ENCODE data around the gene MRPL32.

MRPL32 gene

GRCh38 chr7:42953994-42954393 lies 21.8 kb downstream of the MRPL32 start:
- no peak overlapping the region for H3K4me3 ChIP-seq (ENCODE audit: low read length)
- no peak overlapping the region for H3K4me2 ChIP-seq (ENCODE audit: low read depth, low read length)
- no peaks in the 10 kb centered on the region for H3K9me2 ChIP-seq (replicated peaks; ENCODE audit: insufficient read depth, low read length)
- no peaks in the 10 kb centered on the region for H3K79me2 ChIP-seq (ENCODE audit: low read length)
- H3F3A ChIP-seq (ENCODE audit: insufficient read depth, low read length) = no peaks in the 10 kb centered on the region
- no peak overlapping the region for H3K9ac ChIP-seq (ENCODE audit: low read length)
- DNase-seq = no peak
- no peaks in the 10 kb centered on the region for H4K20me1 ChIP-seq (ENCODE audit: insufficient read depth, low read length)
- no peaks in the 10 kb centered on the region for H3K27me3 ChIP-seq (replicated peaks; ENCODE audit: insufficient read depth, low read length)
- H3K4me1 ChIP-seq (ENCODE audit: low read length) = no peaks in the 10 kb centered on the region
- no peaks in the 10 kb centered on the region for H3K36me3 ChIP-seq (replicated peaks; ENCODE audit: insufficient read depth, low read length)
- no peak overlapping the region for H2AFZ ChIP-seq (ENCODE audit: low read length)
- TF ChIP-seq EZH2phosphoT487 (IDR thresholded peaks at IDR 0.05; ENCODE audit: low read length) (no peak), CTCF (IDR thresholded peaks at IDR 0.05; ENCODE audit: low read length) (no peak), EZH2 (optimal IDR thresholded peaks at IDR 0.05; ENCODE audit: low read depth, low read length) (no peak)
- no peak overlapping the region for H3K27ac ChIP-seq (ENCODE audit: low read length)
- H3K9me3 ChIP-seq (replicated peaks; ENCODE audit: insufficient read depth, low read length) = no peaks in the 10 kb centered on the region

- Histone ChIP-seq H3K4me2 (ENCODE audit: low read depth, low read length) (no peak overlapping the region), H3K4me3 (ENCODE audit: low read length) (no peak overlapping the region), H2AFZ (ENCODE audit: low read length) (no peak overlapping the region), H3K79me2 (ENCODE audit: low read length) (no peaks in the 10 kb centered on the region), H4K20me1 (ENCODE audit: insufficient read depth, low read length) (no peaks in the 10 kb centered on the region), H3F3A (ENCODE audit: insufficient read depth, low read length) (no peaks in the 10 kb centered on the region), H3K27me3 (replicated peaks; ENCODE audit: insufficient read depth, low read length) (no peaks in the 10 kb centered on the region), H3K9me3 (replicated peaks; ENCODE audit: insufficient read depth, low read length) (no peaks in the 10 kb centered on the region), H3K36me3 (replicated peaks; ENCODE audit: insufficient read depth, low read length) (no peaks in the 10 kb centered on the region), H3K27ac (ENCODE audit: low read length) (no peak overlapping the region), H3K9me2 (replicated peaks; ENCODE audit: insufficient read depth, low read length) (no peaks in the 10 kb centered on the region), H3K9ac (ENCODE audit: low read length) (no peak overlapping the region), H3K4me1 (ENCODE audit: low read length) (peaks cover 5% of the 10 kb centered on the region; the same call in 1 of the 2 replicates)
- DNase-seq = no peak
- TF ChIP-seq EZH2phosphoT487 (IDR thresholded peaks at IDR 0.05; ENCODE audit: low read length) (no peak), CTCF (IDR thresholded peaks at IDR 0.05; ENCODE audit: low read length) (no peak), EZH2 (optimal IDR thresholded peaks at IDR 0.05; ENCODE audit: low read depth, low read length) (no peak)
Measured at GRCh38 chr7:42956062-42956461, 23.9 kb downstream of the MRPL32 start.

- no peak for TF ChIP-seq CTCF (IDR thresholded peaks at IDR 0.05; ENCODE audit: low read length)
- TF ChIP-seq EZH2phosphoT487 (IDR thresholded peaks at IDR 0.05; ENCODE audit: low read length) = no peak
- no peak for TF ChIP-seq EZH2 (optimal IDR thresholded peaks at IDR 0.05; ENCODE audit: low read depth, low read length)
- no peak overlapping the region for H3K4me2 ChIP-seq (ENCODE audit: low read depth, low read length)
- no peaks in the 10 kb centered on the region for H3K79me2 ChIP-seq (ENCODE audit: low read length)
- H3K9me2 ChIP-seq (replicated peaks; ENCODE audit: insufficient read depth, low read length) = no peaks in the 10 kb centered on the region
- H3K9me3 ChIP-seq (replicated peaks; ENCODE audit: insufficient read depth, low read length) = no peaks in the 10 kb centered on the region
- H3K9ac ChIP-seq (ENCODE audit: low read length) = no peak overlapping the region
- peaks cover 5% of the 10 kb centered on the region; the same call in 1 of the 2 replicates for H3K4me1 ChIP-seq (ENCODE audit: low read length)
- no peaks in the 10 kb centered on the region for H4K20me1 ChIP-seq (ENCODE audit: insufficient read depth, low read length)
- no peak overlapping the region for H3K27ac ChIP-seq (ENCODE audit: low read length)
- H3K36me3 ChIP-seq (replicated peaks; ENCODE audit: insufficient read depth, low read length) = no peaks in the 10 kb centered on the region
- no peak overlapping the region for H2AFZ ChIP-seq (ENCODE audit: low read length)
- H3F3A ChIP-seq (ENCODE audit: insufficient read depth, low read length) = no peaks in the 10 kb centered on the region
- H3K27me3 ChIP-seq (replicated peaks; ENCODE audit: insufficient read depth, low read length) = no peaks in the 10 kb centered on the region
- no peak overlapping the region for H3K4me3 ChIP-seq (ENCODE audit: low read length)
- DNase-seq = no peak
Measured at GRCh38 chr7:42959549-42959948, 27.4 kb downstream of the MRPL32 start.

Measured in MM.1S (cell line).